Type B pancreatic cell (in vitro differentiated cells): ENCODE data around the gene GMEB2. TPM values are rescaled to one million over a fixed set of nuclear protein-coding genes. Genes with fewer than 3 reads are reported as not detected.
A peak's percentile ranks its signal among the peaks of the same experiment; 100 is the strongest.

Experiments
- DNase-seq: peaks from one replicate; pipeline ENCODE4 v3.0.0; 2021; ENCODE audit warnings: mixed read lengths; ENCODE audit not compliant: unreplicated experiment; ENCODE audit errors: extremely low spot score
- H3K27ac Mint-ChIP-seq: 2 replicates; pipeline ENCODE4 v1.8.0; 2021; ENCODE audit warnings: mild to moderate bottlenecking, mixed read lengths
- H3K27me3 Mint-ChIP-seq: 2 replicates; pipeline ENCODE4 v1.8.0; 2021; ENCODE audit warnings: mixed read lengths
- H3K36me3 Mint-ChIP-seq: 2 replicates; pipeline ENCODE4 v1.8.0; 2021; ENCODE audit warnings: mixed read lengths
- H3K4me1 Mint-ChIP-seq: one replicate; pipeline ENCODE4 v1.8.0; 2021; ENCODE audit warnings: mixed read lengths; ENCODE audit not compliant: unreplicated experiment
- H3K4me3 Mint-ChIP-seq: 2 replicates; pipeline ENCODE4 v1.8.0; 2021; ENCODE audit warnings: mild to moderate bottlenecking, mixed read lengths
- H3K9me3 Mint-ChIP-seq: 2 replicates; pipeline ENCODE4 v1.8.0; 2021; ENCODE audit warnings: mixed read lengths
- CTCF ChIP-seq: fragments of 200-600 bp; sonication (generic); conservative IDR thresholded peaks from 2 replicates; pipeline ENCODE4 v1.5.0; 2021; ENCODE audit warnings: antibody characterized with exemption, mild to moderate bottlenecking
- total RNA-seq: library from RNA; stranded (reverse); gene quantifications from 2 replicates; pipeline ENCODE4 v1.2.1, GENCODE V29; 2021; ENCODE audit warnings: low replicate concordance

Gene GMEB2
- total RNA-seq, 1 donor from 2014 or later, result 13.9 TPM

GRCh38 chr20:63648895-63649589 is 22.1 kb upstream of the GMEB2 start:
- Mint-ChIP-seq H3K9me3 (no peaks in the 10 kb centered on the region), H3K36me3 (no peaks in the 10 kb centered on the region), H3K4me1 (peaks cover 3% of the 10 kb centered on the region), H3K4me3 (peak overlapping the region; percentile 58), H3K27ac (no peak overlapping the region), H3K27me3 (no peaks in the 10 kb centered on the region)
- TF ChIP-seq CTCF, result no peak
- no peak for DNase-seq

- H3K4me1 Mint-ChIP-seq, result no peaks in the 10 kb centered on the region
- H3K27me3 Mint-ChIP-seq, result no peaks in the 10 kb centered on the region
- no peaks in the 10 kb centered on the region for H3K36me3 Mint-ChIP-seq
- no peak for TF ChIP-seq CTCF
- H3K4me3 Mint-ChIP-seq, result no peak overlapping the region
- H3K27ac Mint-ChIP-seq, result no peak overlapping the region
- H3K9me3 Mint-ChIP-seq, result no peaks in the 10 kb centered on the region
- no peak for DNase-seq
Observed at GRCh38 chr20:63648190-63648589, 21.3 kb upstream of the GMEB2 start.

DNA sequence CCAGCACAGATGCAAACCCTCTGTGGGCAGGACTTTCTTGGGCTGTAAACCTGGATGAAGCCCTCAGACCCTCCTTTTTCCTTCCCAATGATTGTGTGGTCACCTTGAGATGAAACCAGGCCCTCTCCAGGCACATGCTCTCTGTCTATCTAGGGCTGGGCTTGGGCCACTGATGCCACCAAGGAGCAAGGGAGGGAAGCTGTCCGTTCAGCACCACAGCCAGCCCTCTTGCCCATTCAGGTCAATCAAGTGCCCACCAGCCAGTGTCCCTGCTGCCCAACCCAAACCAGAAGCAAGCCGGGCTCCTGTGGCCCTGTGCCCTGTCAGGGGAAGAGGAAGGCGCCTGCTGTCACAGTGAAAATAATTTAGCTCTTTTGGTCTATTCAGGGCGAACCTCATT is 18.3 kb upstream of the GMEB2 start:
- no peak for TF ChIP-seq CTCF
- Mint-ChIP-seq H3K4me1 (no peaks in the 10 kb centered on the region), H3K9me3 (no peaks in the 10 kb centered on the region), H3K36me3 (no peaks in the 10 kb centered on the region), H3K4me3 (no peak overlapping the region), H3K27ac (no peak overlapping the region), H3K27me3 (no peaks in the 10 kb centered on the region)
- DNase-seq, result no peak

DNA sequence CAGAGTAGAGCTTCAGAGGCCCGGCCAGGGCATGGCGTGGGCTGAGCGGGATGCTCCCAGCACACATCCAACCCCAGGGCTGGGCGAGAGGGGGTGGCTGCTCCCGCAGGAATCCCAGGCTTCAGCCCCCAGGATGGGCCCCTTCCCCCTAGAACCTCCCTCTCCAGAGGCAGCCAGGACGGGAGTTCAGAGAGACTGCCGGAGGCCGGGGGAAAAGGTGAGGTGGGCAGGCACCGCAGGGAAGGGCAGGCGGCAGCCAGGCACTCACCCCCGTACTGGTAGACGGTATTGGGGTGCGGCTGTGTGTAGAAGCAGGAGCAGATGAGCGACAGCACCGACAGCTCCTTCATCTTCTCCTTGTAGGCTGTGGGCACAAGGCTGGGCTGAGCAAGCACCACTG is 17.0 kb upstream of the GMEB2 start:
- Mint-ChIP-seq H3K27ac (no peak overlapping the region), H3K4me1 (no peaks in the 10 kb centered on the region), H3K9me3 (no peaks in the 10 kb centered on the region), H3K36me3 (no peaks in the 10 kb centered on the region), H3K27me3 (no peaks in the 10 kb centered on the region), H3K4me3 (peak overlapping the region; percentile 39)
- DNase-seq, result no peak
- TF ChIP-seq CTCF, result no peak

GRCh38 chr20:63643499-63643898 is 16.6 kb upstream of the GMEB2 start:
- Mint-ChIP-seq H3K4me1 (no peaks in the 10 kb centered on the region), H3K4me3 (peak overlapping the region; percentile 82), H3K36me3 (no peaks in the 10 kb centered on the region), H3K27ac (peak overlapping the region; percentile 23), H3K9me3 (no peaks in the 10 kb centered on the region), H3K27me3 (no peaks in the 10 kb centered on the region)
- TF ChIP-seq CTCF, result no peak
- no peak for DNase-seq
